Neuronal stem cell (in vitro differentiated cells): ENCODE results near the gene DIP2B.

Source experiments
- DNase-seq: peaks from one replicate; pipeline ENCODE4 v3.0.0-alpha.2; 2013; ENCODE audit warnings: low spot score
- H2AFZ ChIP-seq: one replicate; pipeline ENCODE4 v1.6.1; 2013; ENCODE audit warnings: mild to moderate bottlenecking, low read length, inconsistent platforms
- H2AK5ac ChIP-seq: 2 replicates; pipeline ENCODE4 v1.6.1; 2013; ENCODE audit warnings: low read depth, mild to moderate bottlenecking, inconsistent platforms, low read length, moderate library complexity, mixed read lengths
- H2BK120ac ChIP-seq: 2 replicates; pipeline ENCODE4 v1.6.1; 2013; ENCODE audit warnings: low read depth, mild to moderate bottlenecking, inconsistent platforms, low read length, moderate library complexity, mixed read lengths
- H2BK12ac ChIP-seq: one replicate; pipeline ENCODE4 v1.6.1; 2013; ENCODE audit warnings: low read length, inconsistent platforms
- H2BK15ac ChIP-seq: 2 replicates; pipeline ENCODE4 v1.6.1; 2013; ENCODE audit warnings: mild to moderate bottlenecking, low read length, inconsistent platforms, mixed read lengths
- H2BK5ac ChIP-seq: one replicate; pipeline ENCODE4 v1.6.1; 2013; ENCODE audit warnings: inconsistent platforms, mild to moderate bottlenecking, low read length, moderate library complexity
- H3K14ac ChIP-seq: one replicate; pipeline ENCODE4 v1.6.1; 2013; ENCODE audit warnings: low read length, inconsistent platforms
- H3K18ac ChIP-seq: 2 replicates; pipeline ENCODE4 v1.6.1; 2013; ENCODE audit warnings: low read length, inconsistent platforms
- H3K23ac ChIP-seq: 2 replicates; pipeline ENCODE4 v1.6.1; 2013; ENCODE audit warnings: low read depth, mild to moderate bottlenecking, mixed read lengths, low read length, inconsistent platforms; ENCODE audit not compliant: poor library complexity
- H3K27ac ChIP-seq: replicated peaks from 3 replicates; pipeline ENCODE4 v1.5.1; 2013; ENCODE audit warnings: low read length, inconsistent platforms
- H3K27me3 ChIP-seq, 3 experiments: 2 replicates each; pipeline ENCODE4 v1.6.1; 2013; ENCODE audit warnings: low read length in 3 of 3, mild to moderate bottlenecking in 2 of 3, inconsistent platforms in 1 of 3, low read depth in 1 of 3, mixed read lengths in 1 of 3, moderate library complexity in 1 of 3; ENCODE audit not compliant: control insufficient read depth in 3 of 3, insufficient read depth in 3 of 3
- H3K36me3 ChIP-seq, 2 donors: replicated peaks in 1 of 2; 2 replicates each; pipeline ENCODE4 v1.6.1; 2013; ENCODE audit warnings: low read length in 2 of 2; ENCODE audit not compliant: control insufficient read depth in 2 of 2, insufficient read depth in 2 of 2
- H3K4ac ChIP-seq: 2 replicates; pipeline ENCODE4 v1.6.1; 2013; ENCODE audit warnings: inconsistent platforms, mild to moderate bottlenecking, low read length, moderate library complexity
- H3K4me1 ChIP-seq, 2 donors: 1 replicate in 1 of 2; 2 replicates in 1 of 2; pipeline ENCODE4 v1.6.1; 2013; ENCODE audit warnings: low read length in 2 of 2, low read depth in 1 of 2; ENCODE audit not compliant: control insufficient read depth in 2 of 2, insufficient read depth in 1 of 2
- H3K4me2 ChIP-seq: one replicate; pipeline ENCODE4 v1.6.1; 2013; ENCODE audit warnings: mild to moderate bottlenecking, low read length, inconsistent platforms; ENCODE audit not compliant: insufficient read depth, poor library complexity, severe bottlenecking
- H3K4me3 ChIP-seq, 2 donors: 2 replicates each; pipeline ENCODE4 v1.5.1; 2013; ENCODE audit warnings: low read length in 2 of 2, mild to moderate bottlenecking in 2 of 2, inconsistent platforms in 1 of 2, moderate library complexity in 1 of 2
- H3K79me1 ChIP-seq: one replicate; pipeline ENCODE4 v1.6.1; 2013; ENCODE audit warnings: low read depth, mild to moderate bottlenecking, inconsistent platforms, low read length, moderate library complexity
- H3K9ac ChIP-seq: one replicate; pipeline ENCODE4 v1.6.1; 2013; ENCODE audit warnings: mild to moderate bottlenecking, low read depth, low read length, inconsistent platforms; ENCODE audit not compliant: poor library complexity
- H3K9me3 ChIP-seq, 2 donors: replicated peaks in 1 of 2; 2 replicates each; pipeline versions ENCODE3 to v1.6.1; 2013; ENCODE audit warnings: low read length in 2 of 2, mild to moderate bottlenecking in 2 of 2, inconsistent platforms in 1 of 2, low read depth in 1 of 2, mixed read lengths in 1 of 2, moderate library complexity in 1 of 2; ENCODE audit not compliant: control insufficient read depth in 2 of 2, insufficient read depth in 1 of 2
- H4K8ac ChIP-seq: one replicate; pipeline ENCODE4 v1.6.1; 2013; ENCODE audit warnings: low read depth, mild to moderate bottlenecking, inconsistent platforms, low read length, moderate library complexity
- H4K91ac ChIP-seq: one replicate; pipeline ENCODE4 v1.6.1; 2013; ENCODE audit warnings: low read length, low read depth, mild to moderate bottlenecking, inconsistent platforms; ENCODE audit not compliant: poor library complexity
- WGBS, 2 donors: extraction: QIAGEN DNeasy Blood & Tissue Kit; methylation state at CpG; one replicate each; pipeline ENCODE4 v1.1.7; 2013; ENCODE audit warnings: missing lambda C conversion rate in 2 of 2, mixed read lengths in 1 of 2; ENCODE audit not compliant: insufficient read length in 2 of 2, insufficient replicate concordance in 1 of 2; ENCODE audit errors: extremely low coverage in 2 of 2; 5-methylcytosine and 5-hydroxymethylcytosine counted together

DIP2B gene

GRCh38 chr12:50672158-50672557 is 167.4 kb downstream of the DIP2B start:
- H3K27me3 ChIP-seq: no peaks in the 10 kb centered on the region
- H2BK5ac ChIP-seq: no peak overlapping the region

DNA sequence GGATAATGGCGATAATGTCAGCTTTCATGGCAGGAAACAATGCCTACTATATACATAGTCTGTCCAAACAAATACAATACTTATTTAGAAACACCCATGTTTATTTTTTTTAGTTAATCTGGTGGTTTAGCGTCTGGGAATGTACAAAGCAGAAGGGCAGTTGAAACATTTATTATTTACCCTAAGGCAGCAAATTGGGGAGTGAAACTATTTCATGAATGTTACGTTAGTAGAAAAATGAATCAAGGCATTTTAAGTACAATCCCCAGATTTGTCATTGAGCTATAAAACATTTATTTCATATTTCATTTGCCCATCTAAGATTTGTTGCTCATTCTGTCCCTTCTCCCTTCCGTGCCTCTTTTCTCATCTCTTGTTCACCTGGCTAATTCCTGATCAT is 172.0 kb downstream of the DIP2B start:
- no peak overlapping the region for H2BK12ac ChIP-seq

More at GRCh38 chr12:50672158-50672557, 167.4 kb downstream of the DIP2B start:
- H2BK15ac ChIP-seq: no peak overlapping the region
- no peak overlapping the region for H2AFZ ChIP-seq
- H2AK5ac ChIP-seq: no peak overlapping the region
- H2BK12ac ChIP-seq: no peak overlapping the region
- DNase-seq: no peak
- no peaks in the 10 kb centered on the region for H3K4me1 ChIP-seq
- H3K4me2 ChIP-seq: no peak overlapping the region
- no peak overlapping the region for H3K27ac ChIP-seq
- no peak overlapping the region for H3K18ac ChIP-seq
- H3K79me1 ChIP-seq: no peaks in the 10 kb centered on the region
- no peak overlapping the region for H3K4ac ChIP-seq
- H3K9ac ChIP-seq: no peak overlapping the region
- H3K4me3 ChIP-seq: no peak overlapping the region
- H4K91ac ChIP-seq: no peak overlapping the region
- no peak overlapping the region for H3K14ac ChIP-seq
- H3K23ac ChIP-seq: no peak overlapping the region
- no peak overlapping the region for H4K8ac ChIP-seq
- WGBS, 2 donors: no CpG with 5 or more reads among the region's 3 CpGs
- H3K9me3 ChIP-seq: no peaks in the 10 kb centered on the region
- peaks cover 4 to 45% of the 10 kb centered on the region in 2 donors for H3K36me3 ChIP-seq
- H2BK120ac ChIP-seq: no peak overlapping the region

GRCh38 chr12:50677858-50678257 is 173.1 kb downstream of the DIP2B start:
- Histone ChIP-seq H3K4ac (no peak overlapping the region), H3K9ac (no peak overlapping the region), H3K27ac (no peak overlapping the region), H3K23ac (no peak overlapping the region), H2BK120ac (no peak overlapping the region), H2BK15ac (no peak overlapping the region), H2AK5ac (no peak overlapping the region), H3K4me3 (no peak overlapping the region), H3K36me3 (peaks cover 3 to 82% of the 10 kb centered on the region in 2 donors), H3K4me2 (no peak overlapping the region), H2BK5ac (no peak overlapping the region), H2BK12ac (no peak overlapping the region), H3K79me1 (no peaks in the 10 kb centered on the region), H3K14ac (no peak overlapping the region), H3K9me3 (no peaks in the 10 kb centered on the region), H4K91ac (no peak overlapping the region), H3K27me3 (no peaks in the 10 kb centered on the region), H3K18ac (no peak overlapping the region), H3K4me1 (peaks cover 0 to 1% of the 10 kb centered on the region in 2 donors), H2AFZ (no peak overlapping the region), H4K8ac (no peak overlapping the region)
- DNase-seq: no peak
- no CpG with 5 or more reads among the region's 3 CpGs for WGBS, 2 donors

More for the DNA sequence above, 172.0 kb downstream of the DIP2B start:
- Histone ChIP-seq H3K23ac (no peak overlapping the region), H4K91ac (no peak overlapping the region), H4K8ac (no peak overlapping the region), H3K9me3 (no peaks in the 10 kb centered on the region), H2BK15ac (no peak overlapping the region), H3K4me1 (peaks cover 0 to 1% of the 10 kb centered on the region in 2 donors), H3K36me3 (peaks cover 3 to 76% of the 10 kb centered on the region in 2 donors), H3K4me3 (no peak overlapping the region), H3K18ac (no peak overlapping the region), H2BK120ac (no peak overlapping the region), H2BK5ac (no peak overlapping the region), H3K27me3 (no peaks in the 10 kb centered on the region), H3K9ac (no peak overlapping the region), H3K27ac (no peak overlapping the region), H2AK5ac (no peak overlapping the region), H3K4me2 (no peak overlapping the region), H3K14ac (no peak overlapping the region), H3K79me1 (no peaks in the 10 kb centered on the region), H2AFZ (no peak overlapping the region), H3K4ac (no peak overlapping the region)
- no CpG with 5 or more reads among the region's 4 CpGs for WGBS, 2 donors
- DNase-seq: no peak

GRCh38 chr12:50678650-50679365 is 174.0 kb downstream of the DIP2B start:
- peaks cover 0 to 1% of the 10 kb centered on the region in 2 donors for H3K4me1 ChIP-seq
- no peaks in the 10 kb centered on the region for H3K9me3 ChIP-seq
- H3K27ac ChIP-seq: no peak overlapping the region
- WGBS, 2 donors: no CpG with 5 or more reads among the region's 4 CpGs
- no peak overlapping the region for H2AK5ac ChIP-seq
- no peak overlapping the region for H2BK12ac ChIP-seq
- H3K14ac ChIP-seq: no peak overlapping the region
- no peak overlapping the region for H3K4ac ChIP-seq
- H2BK5ac ChIP-seq: no peak overlapping the region
- H3K4me3 ChIP-seq: no peak overlapping the region
- H2AFZ ChIP-seq: no peak overlapping the region
- H2BK15ac ChIP-seq: no peak overlapping the region
- no peak overlapping the region for H2BK120ac ChIP-seq
- no peak overlapping the region for H3K9ac ChIP-seq
- H3K27me3 ChIP-seq: no peaks in the 10 kb centered on the region
- no peak for DNase-seq
- H3K23ac ChIP-seq: no peak overlapping the region
- H3K18ac ChIP-seq: no peak overlapping the region
- H3K79me1 ChIP-seq: no peaks in the 10 kb centered on the region
- no peak overlapping the region for H4K91ac ChIP-seq
- H3K4me2 ChIP-seq: no peak overlapping the region
- H3K36me3 ChIP-seq: peaks cover 3 to 86% of the 10 kb centered on the region in 2 donors
- no peak overlapping the region for H4K8ac ChIP-seq
